Measurements from ENCODE around the gene KLF3. TPM values are rescaled to one million over a fixed set of nuclear protein-coding genes. Genes with fewer than 3 reads are reported as not detected.

KLF3 gene
- total RNA-seq, 1 experiment from 2014 or later: 51.2 TPM

- Mint-ChIP-seq H3K27me3 (ENCODE audit: insufficient read depth, unreplicated experiment) (no peaks in the 10 kb centered on the region), H3K36me3 (ENCODE audit: insufficient read depth, unreplicated experiment) (no peaks in the 10 kb centered on the region), H3K4me1 (ENCODE audit: insufficient read depth, unreplicated experiment) (peaks cover 19% of the 10 kb centered on the region), H3K27ac (ENCODE audit: low read depth, unreplicated experiment) (peak overlapping the region; percentile 13), H3K4me3 (ENCODE audit: unreplicated experiment) (no peak overlapping the region), H3K9me3 (ENCODE audit: unreplicated experiment) (no peaks in the 10 kb centered on the region)
- TF ChIP-seq CTCF (IDR thresholded peaks at IDR 0.05; ENCODE audit: unreplicated experiment): no peak
- ChIA-PET CTCF (interaction anchor here (1.0 kb wide), 1 partner anchor 398 kb away, joined by 5 read pairs; no protein-coding TSS in a partner anchor), POLR2A (no interaction called here)
- no peak for DNase-seq (ENCODE audit: unreplicated experiment)
- intact Hi-C loops (cut with micrococcal nuclease): no loop called here
- no TSS peak for BruUV-seq (replicated peaks)
These were observed 53.6 kb downstream of the KLF3 start for GRCh38 chr4:38717604-38718003.

- no peaks in the 10 kb centered on the region for H3K36me3 Mint-ChIP-seq (ENCODE audit: insufficient read depth, unreplicated experiment)
- no peak overlapping the region for H3K27ac Mint-ChIP-seq (ENCODE audit: low read depth, unreplicated experiment)
- intact Hi-C loops (cut with micrococcal nuclease): no loop called here
- DNase-seq (ENCODE audit: unreplicated experiment): no peak
- no peaks in the 10 kb centered on the region for H3K9me3 Mint-ChIP-seq (ENCODE audit: unreplicated experiment)
- H3K4me3 Mint-ChIP-seq (ENCODE audit: unreplicated experiment): no peak overlapping the region
- ChIA-PET CTCF (interaction anchor here (1.0 to 1.5 kb wide), 4 partner anchors 9 to 544 kb away, joined by 3 to 5 read pairs (median 4); no protein-coding TSS in a partner anchor), POLR2A (interaction anchor here (0.7 kb wide), 1 partner anchor 544 kb away, joined by 6 read pairs; no protein-coding TSS in a partner anchor)
- BruUV-seq (replicated peaks): no TSS peak
- no peaks in the 10 kb centered on the region for H3K27me3 Mint-ChIP-seq (ENCODE audit: insufficient read depth, unreplicated experiment)
- TF ChIP-seq CTCF (IDR thresholded peaks at IDR 0.05; ENCODE audit: unreplicated experiment): no peak
- H3K4me1 Mint-ChIP-seq (ENCODE audit: insufficient read depth, unreplicated experiment): peaks cover 8% of the 10 kb centered on the region
These were observed 59.1 kb downstream of the KLF3 start for GRCh38 chr4:38723114-38723513.

DNA sequence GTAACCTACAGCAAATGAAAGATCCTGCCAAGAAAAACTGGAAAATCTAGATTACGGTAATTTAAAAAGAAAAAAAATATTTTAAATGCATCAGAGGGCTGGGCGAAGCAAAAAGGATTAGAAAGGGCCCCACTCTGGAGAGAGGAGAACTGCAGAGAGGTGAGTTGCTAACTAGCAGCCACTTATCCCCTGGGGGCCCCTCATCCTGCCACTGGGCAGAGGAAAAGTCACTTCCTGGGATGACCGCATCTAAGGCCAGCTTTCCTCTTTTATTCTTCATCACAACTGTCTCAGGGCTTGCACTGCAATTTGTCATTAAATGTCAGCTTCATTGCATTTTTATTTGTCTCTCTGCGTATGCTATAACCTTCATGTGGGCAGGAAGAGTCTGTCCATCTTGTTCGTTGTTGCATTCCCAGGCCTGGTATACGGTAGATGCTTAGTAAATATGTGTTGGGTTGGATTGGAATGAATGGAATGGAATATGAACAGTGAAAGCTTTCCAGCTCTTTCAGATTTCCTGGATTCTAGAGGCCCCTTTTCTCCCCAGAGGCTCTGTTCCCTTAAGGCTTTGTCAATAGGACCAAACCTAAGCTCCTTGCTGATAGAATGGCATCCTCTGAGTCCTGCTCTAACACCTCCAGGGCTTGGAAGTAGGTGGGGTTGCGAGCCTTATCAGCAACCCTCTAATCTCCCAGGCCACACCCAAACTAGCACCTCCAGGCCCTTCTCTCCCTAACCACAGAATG is 59.9 kb downstream of the KLF3 start:
- CTCF ChIA-PET: interaction anchor here (1.0 to 1.5 kb wide), 3 partner anchors 8 to 545 kb away, joined by 3 to 5 read pairs (median 5); no protein-coding TSS in a partner anchor
- Mint-ChIP-seq H3K36me3 (ENCODE audit: insufficient read depth, unreplicated experiment) (no peaks in the 10 kb centered on the region), H3K9me3 (ENCODE audit: unreplicated experiment) (no peaks in the 10 kb centered on the region), H3K27ac (ENCODE audit: low read depth, unreplicated experiment) (no peak overlapping the region), H3K27me3 (ENCODE audit: insufficient read depth, unreplicated experiment) (no peaks in the 10 kb centered on the region), H3K4me1 (ENCODE audit: insufficient read depth, unreplicated experiment) (peaks cover 16% of the 10 kb centered on the region), H3K4me3 (ENCODE audit: unreplicated experiment) (no peak overlapping the region)
- POLR2A ChIA-PET: no interaction called here
- no peak for TF ChIP-seq CTCF (IDR thresholded peaks at IDR 0.05; ENCODE audit: unreplicated experiment)
- DNase-seq (ENCODE audit: unreplicated experiment): no peak
- intact Hi-C loops (cut with micrococcal nuclease): no loop called here
- no TSS peak for BruUV-seq (replicated peaks)

- POLR2A ChIA-PET: no interaction called here
- Mint-ChIP-seq H3K9me3 (ENCODE audit: unreplicated experiment) (no peaks in the 10 kb centered on the region), H3K36me3 (ENCODE audit: insufficient read depth, unreplicated experiment) (no peaks in the 10 kb centered on the region), H3K27ac (ENCODE audit: low read depth, unreplicated experiment) (no peak overlapping the region), H3K27me3 (ENCODE audit: insufficient read depth, unreplicated experiment) (no peaks in the 10 kb centered on the region), H3K4me1 (ENCODE audit: insufficient read depth, unreplicated experiment) (peaks cover 17% of the 10 kb centered on the region), H3K4me3 (ENCODE audit: unreplicated experiment) (no peak overlapping the region)
- BruUV-seq (replicated peaks): no TSS peak
- no peak for TF ChIP-seq CTCF (IDR thresholded peaks at IDR 0.05; ENCODE audit: unreplicated experiment)
- no peak for DNase-seq (ENCODE audit: unreplicated experiment)
- intact Hi-C loops (cut with micrococcal nuclease): no loop called here
- CTCF ChIA-PET: interaction anchor here (1.5 kb wide), 1 partner anchor 545 kb away, joined by 5 read pairs; no protein-coding TSS in a partner anchor
These were observed 60.4 kb downstream of the KLF3 start for GRCh38 chr4:38724475-38724808.

All from MCF 10A (cell line).